Activated CD8-positive, alpha-beta memory T cell treated with anti-CD3 and anti-CD28 coated beads, Interleukin-2, amount 50 U/mL, for 1 hour (primary cell): Measurements from ENCODE around the gene PRAF2.
A peak's percentile ranks its signal among the peaks of the same experiment; 100 is the strongest.

Source experiments
- DNase-seq: peaks from one replicate; pipeline ENCODE4 v3.0.0-alpha.2; 2020; ENCODE audit errors: extremely low read depth

PRAF2 gene

DNA sequence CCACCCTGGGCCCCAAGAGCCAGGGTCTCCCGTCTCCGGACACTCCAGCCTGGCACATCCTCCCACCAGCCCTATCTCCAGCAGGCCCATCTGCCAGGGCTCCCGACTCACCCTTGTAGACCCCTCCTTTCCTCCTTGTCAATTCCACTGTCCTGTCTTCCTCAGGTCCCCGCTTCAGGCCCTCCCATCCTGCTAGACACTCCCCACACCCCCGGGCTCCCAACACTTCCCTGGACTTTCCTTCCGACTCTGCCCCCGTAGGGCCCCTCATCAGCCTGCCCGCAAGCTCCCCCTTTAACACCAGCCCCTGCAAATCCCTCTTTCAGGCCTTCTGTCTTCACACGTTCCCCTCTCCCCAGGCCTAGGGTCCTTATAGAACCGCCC lies 1.1 kb downstream of the PRAF2 start:
- no peak for DNase-seq

DNA sequence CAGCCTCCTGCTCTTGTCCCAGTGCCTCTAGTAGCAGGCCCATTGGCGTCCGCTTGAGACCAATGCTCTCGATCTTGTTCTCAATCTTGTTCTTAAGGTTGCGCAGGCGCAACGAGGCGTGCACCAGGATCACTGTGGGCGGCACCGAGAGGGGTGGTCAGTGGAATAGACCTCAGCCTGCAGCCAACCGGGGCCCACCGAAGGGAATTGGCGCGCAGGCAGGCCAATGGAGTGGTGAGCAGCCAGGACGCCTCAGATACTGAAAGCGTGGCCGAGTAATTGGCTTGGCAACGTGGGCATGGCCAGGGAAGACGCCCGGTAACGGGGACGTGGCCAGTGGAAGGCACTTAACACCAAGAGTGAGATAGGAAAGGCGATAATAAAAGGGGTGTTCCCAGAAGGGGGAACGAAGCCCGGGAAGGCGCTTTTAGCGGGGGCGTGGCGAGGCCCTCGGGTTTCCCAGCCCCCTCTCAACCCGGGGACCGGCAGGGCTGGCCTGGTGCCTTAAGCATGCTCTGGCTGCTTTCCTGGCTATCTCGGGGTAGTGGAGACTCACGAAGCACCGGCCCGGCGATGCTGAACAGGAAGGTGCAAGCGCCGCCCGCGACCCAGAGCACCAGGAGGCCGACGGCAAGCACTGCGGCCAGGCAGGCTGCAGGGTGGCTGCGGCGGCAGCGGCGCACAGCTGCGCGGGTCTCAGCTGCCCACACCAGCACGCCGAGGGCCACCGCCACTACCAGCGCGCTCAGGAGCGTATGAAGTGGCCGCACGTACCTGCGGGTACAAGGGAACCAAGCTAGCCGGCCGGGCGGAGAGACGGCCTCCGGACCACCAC lies 1.7 kb downstream of the PRAF2 start:
- DNase-seq: no peak

DNA sequence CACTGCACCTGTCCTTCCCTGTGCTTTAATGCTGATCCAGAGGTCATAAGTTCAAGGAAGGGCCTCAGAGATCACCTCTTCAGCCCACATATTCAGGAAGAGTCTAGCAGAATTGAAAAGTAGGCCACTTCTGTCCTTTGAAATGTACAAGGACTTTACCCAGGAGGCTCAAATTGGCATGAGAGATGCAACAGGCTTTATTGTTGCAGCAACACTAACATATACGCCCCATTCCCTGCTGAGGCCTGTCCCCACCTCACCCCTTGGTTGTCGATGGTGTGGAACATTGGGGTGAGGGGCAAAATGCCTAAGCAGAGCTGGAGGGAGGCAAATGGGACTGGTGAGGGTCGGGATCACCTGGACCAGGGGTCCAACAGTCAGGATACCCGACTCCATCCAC lies 2.8 kb downstream of the PRAF2 start:
- DNase-seq: no peak

DNA sequence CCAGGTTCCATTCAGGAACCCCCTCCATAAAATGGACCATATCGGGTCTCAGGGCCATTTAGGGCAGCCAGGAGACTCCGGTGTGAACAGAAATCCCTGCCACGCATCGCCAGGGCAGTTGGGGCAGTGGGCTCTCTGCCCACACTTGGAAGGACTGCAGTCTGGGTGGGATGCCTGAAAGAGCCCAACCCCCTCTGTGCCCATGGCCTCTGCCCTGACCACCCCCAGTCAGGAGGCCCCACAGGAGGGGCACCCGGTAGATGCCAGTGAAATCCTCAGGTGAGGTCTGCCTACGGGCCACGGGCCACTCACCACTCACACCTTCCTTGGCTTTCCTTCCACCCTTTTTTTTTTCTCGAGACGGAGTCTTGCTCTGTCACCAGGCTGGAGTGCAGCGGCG lies 4.8 kb downstream of the PRAF2 start:
- no peak for DNase-seq

DNA sequence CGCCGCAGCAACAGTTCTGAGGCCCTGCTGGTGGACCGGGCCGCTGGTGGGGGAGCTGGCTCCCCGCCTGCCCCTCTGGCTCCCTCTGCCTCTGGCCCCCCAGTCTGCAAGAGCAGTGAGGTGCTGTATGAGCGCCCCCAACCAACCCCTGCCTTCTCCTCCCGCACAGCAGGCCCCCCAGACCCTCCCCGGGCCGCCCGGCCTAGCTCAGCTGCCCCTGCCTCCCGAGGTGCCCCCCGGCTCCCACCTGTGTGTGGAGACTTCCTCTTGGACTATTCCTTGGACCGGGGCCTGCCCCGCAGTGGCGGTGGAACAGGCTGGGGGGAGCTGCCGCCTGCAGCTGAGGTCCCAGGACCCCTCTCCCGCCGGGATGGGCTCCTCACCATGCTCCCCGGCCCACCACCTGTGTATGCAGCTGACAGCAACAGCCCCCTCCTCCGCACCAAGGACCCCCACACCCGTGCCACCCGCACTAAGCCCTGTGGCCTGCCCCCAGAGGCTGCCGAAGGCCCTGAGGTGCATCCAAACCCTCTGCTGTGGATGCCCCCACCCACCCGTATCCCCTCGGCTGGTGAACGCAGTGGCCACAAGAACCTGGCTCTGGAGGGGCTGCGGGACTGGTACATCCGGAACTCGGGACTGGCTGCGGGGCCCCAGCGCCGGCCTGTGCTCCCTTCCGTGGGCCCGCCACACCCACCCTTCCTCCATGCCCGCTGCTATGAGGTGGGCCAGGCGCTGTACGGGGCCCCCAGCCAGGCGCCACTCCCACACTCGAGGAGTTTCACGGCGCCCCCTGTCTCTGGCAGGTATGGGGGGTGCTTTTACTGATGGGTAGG lies 6.3 kb downstream of the PRAF2 start:
- no peak for DNase-seq

DNA sequence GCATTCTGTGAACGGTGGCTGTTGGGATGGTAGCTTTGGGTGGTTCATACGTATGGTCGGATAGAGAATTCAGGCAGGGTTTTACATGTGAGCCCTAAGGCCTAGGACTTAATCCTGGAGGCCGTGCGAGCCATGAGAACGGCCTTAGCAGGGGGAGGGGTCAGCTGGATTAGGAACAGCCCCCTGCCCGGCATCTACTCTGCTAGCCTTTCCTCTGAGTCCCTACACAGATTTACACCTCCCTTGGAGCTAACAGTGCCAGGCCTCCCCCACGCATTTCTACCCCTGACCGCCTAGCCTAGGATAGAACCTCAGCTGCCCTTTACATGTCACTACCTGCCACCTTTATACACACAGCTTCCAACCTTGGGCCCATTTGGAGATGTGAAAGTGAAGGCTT lies 7.1 kb downstream of the PRAF2 start:
- DNase-seq: no peak

DNA sequence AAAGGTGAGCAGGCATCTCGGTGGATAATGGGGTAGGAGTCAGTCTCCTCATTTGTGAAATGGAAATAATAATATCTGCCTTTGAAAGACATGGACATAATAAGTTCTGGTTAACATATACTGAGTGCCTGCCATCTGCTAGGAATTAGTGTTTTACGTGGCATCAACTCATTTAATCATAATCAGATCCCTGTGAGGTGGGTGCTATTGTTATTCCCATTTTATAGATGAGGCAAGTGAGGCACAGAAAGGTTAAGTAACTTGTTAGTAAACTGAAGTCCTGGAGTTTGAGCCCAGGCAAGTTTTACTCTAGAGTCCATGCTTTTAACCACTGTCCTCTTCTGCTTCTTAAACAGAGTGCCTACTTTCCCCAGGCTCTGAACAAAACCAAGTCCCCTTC lies 7.5 kb downstream of the PRAF2 start:
- DNase-seq: no peak

DNA sequence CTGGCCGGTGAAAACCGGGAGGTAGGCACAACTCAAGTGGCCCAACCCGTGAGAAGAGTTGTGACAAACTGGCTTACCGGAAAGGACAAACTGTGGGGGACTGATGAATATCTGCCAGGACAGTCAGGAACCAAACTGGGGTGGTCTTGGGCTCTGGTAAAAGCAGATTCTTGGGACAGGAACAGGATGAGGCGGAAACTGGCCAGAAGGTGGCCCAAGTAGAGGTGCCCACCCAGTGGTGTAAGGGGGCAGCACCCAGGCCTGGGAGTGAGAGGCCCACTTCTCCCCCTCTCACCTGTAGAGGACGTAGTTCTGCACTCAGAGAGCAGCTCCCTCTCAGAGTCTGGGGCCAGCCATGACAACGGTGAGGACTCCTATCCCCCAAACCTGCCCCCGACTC lies 9.1 kb downstream of the PRAF2 start:
- no peak for DNase-seq

DNA sequence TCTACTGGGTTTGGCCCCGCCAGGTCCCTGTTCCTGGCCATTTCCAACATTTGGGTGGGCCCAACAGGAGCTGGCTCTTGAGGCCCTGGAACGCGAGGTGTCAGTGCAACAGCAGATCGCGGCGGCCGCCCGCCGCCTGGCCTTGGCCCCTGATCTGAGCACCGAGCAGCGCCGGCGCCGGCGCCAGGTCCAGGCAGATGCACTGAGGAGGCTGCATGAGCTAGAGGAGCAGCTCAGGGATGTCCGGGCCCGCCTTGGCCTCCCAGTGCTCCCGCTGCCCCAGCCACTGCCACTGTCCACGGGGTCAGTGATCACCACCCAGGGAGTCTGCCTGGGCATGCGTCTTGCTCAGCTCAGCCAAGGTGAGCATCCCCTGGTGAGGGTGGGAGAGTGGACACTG lies 9.5 kb downstream of the PRAF2 start:
- no peak for DNase-seq

DNA sequence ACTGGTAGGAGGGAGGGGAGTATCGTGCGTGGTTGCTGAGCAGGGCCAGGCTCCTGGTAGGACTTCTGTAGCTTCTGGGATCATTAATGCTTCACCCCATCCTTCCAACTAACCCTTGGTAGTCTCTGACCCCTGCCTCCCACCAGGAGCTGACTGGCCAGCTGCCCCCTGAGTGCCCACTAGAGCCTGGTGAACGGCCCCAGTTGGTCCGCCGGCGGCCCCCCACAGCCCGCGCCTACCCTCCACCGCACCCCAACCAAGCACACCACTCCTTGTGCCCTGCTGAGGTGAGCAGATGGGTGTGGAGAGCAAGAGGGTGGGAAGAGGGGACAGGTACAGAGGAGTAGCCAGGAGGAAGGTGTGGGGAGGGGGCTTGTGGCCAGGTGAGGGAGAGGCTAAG lies 10.1 kb downstream of the PRAF2 start:
- DNase-seq: no peak

DNA sequence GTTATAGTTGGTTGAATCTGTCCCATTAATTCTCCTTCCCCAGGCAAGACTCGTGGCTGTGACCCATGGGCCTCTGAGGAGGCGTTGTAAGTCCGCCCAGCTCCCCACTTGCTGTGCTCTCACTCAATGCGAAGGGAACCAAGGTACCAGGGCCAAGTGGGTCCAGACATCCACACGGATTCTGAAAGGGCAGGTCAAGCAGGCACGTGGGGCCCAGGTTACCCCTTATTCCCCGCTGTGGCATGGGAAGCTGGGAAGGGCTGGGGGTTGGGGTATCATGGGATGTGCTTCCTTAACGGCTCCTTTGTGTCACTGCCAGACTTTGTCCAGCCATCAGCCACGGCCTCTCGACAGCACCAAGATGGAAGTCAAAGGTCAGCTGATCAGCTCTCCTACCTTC lies 11.9 kb downstream of the PRAF2 start:
- DNase-seq: no peak

DNA sequence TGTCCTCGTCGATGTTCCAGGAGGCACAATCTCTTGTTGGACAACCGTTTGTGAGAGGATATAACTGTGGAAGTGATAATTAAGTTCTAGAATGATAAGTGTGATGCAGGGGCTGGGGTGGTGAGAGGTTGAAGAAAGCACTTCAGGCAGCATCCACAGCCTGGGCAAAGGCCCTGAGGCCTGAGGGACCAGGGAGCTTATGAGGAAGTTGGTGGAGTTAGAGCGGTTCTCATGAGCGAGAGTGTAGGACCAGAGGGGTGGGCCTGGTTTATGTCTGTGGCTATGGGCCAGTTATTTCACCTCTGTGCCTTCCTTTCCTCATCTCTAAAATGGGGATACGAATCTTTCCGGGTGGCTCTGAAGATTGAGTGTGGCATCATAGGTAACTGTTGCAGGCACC lies 12.3 kb downstream of the PRAF2 start:
- DNase-seq: no peak

DNA sequence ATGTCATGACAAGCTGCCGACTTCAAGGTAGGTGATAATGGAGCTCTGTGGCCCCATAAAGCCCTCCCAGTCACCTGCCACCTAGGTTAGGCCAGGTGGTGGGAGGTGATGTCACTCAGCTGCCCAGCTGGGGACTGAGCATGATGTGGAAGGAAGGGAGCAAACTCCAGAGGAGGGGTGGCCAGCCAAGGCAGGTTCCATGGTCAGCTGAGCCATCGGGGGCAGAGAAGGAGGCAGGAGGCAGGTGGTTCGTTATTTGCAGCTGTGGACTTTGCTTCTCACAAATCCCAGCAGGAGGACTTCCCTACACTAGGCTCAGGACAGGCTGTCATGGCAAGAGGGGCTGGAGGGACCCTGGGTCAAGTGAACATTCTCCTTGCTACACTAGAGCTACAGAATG lies 12.9 kb downstream of the PRAF2 start:
- no peak for DNase-seq

DNA sequence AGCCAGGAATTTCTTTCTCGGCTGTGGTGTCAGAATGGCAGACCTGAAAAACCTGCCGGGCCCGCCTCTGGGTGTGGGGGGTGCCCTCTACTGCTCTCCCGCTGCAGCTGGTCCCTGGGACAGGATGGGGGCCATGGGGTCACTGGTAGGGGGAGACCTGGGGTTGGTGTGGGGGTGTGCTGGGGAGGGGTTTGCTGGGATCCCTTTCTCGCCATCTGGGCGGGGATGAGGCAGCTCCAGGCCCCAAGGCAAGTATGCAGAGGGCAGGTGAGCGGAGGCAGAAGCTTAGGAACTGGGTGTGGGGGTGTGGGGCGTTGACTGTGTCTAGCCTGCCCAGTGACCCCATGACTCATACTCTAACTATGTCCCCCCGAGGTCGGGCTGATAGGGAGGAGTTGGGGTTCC lies 14.1 kb downstream of the PRAF2 start:
- no peak for DNase-seq

DNA sequence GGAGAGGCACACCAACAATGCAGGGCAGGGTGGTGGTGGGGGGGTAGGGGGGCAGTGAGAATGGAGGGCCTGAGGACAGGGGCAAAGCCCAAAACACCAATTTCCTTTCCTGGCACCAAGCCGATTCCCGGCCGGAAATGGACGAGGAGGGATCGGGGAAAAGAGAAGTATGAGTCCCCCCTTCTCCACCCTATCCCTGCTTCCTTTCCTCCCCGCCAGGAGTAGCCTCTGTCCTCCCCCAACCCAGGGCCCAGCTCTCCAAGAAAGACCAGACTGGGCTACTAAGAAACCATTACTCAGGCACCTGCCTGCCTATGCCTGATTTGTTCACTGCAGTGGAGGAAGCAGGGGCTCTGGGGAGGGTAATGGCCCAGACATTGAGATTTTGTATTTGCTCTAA lies 14.6 kb downstream of the PRAF2 start:
- DNase-seq: no peak

DNA sequence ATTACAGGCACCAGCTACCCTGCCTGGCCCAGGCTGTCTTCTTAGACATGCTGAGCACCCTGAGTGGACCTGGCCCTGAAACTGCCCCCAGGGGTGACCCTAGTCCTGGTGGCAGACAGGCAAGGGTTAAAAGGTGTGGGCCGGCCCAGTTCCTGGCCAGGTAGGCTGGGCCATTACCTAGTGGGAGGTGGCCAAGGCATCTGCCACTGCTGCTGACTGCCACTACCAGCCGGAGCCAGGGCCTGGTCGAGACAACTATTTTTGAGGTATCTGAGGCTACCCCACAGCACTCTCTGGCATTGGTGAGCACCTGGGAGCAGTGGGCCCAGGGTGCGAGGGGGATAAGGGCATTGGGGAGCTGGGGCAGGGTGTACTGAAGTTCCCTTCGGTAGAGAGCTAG lies 15.0 kb downstream of the PRAF2 start, which contains the start of gene CCDC120:
TSS of gene CCDC120 (plus strand) at position 206 of the 400 bp plus-strand sequence. CDS start 3,043 bp downstream, outside the sequence.
- DNase-seq: no peak

DNA sequence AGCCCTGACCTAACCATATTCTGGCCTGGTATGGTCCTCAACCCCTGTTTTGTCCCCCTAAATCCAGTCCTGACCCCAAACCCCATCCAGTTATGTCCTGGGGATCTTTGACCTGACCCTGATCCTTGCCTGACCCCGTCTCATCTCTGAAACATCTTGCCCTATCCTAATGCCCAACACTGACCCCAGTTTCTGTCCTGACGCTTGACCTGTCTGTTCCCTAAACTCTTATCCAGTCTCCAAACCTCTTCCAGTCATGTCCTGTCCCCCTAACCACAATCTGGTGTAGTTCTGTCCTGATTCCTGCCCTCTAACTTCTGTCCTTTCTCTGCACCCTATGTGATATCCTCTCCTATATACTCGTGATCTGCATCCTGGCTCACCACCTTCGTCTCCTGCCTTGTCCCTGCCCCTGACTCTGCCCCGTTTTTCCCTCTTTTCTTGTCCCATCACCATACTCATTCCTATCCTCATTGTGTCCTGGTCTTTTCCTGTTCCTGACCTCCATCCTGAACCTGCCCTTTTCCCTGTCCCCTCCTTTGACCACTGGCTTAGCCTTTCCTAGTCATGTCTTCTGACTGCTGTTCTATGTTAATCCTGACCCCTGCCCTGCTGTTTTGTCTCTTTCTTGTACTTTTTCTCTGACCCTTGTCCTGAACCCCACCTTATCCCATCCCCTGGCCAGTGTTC lies 19.6 kb downstream of the PRAF2 start:
- no peak for DNase-seq

DNA sequence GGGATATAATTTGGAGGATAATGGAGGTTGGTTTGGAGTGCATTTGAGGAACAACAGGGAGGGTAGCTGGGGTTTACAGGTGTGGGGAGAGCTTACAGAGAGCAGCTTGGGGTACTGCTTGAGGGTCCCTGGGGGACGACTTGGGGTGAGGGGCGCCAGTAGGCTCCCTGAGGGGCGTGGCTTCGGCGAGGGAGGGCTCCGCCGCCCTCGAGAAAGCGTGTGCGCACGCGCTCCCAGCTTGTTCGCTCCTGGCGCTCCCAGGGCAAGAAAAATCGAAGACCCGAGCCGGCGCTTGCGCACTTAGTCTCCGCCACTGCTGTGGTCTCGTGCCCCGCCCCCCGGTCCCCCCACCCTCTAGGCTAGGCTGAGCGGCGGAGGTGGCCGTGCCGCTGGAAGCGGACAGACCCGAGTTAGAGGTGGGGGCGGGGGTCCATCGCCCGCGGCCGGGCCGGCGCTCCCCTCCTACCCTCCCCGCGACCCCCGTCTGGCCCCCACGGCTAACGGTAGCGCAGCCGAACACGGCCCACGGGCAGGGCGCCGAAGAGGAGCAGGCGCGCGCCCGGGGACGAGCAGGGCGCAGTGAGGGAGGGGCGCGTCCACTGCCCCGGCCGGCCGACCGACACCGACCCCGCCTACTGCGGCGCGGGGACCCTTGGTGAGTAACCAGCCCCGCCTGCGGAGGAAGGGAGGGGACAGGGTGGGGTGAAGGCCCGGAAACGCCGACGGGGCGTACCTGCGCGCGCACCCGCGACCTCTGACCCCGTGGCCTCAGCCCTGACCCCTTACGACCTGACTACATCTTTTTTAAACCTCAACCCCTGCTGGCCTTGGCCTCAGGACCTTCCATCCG lies 20.4 kb downstream of the PRAF2 start:
- DNase-seq: no peak

DNA sequence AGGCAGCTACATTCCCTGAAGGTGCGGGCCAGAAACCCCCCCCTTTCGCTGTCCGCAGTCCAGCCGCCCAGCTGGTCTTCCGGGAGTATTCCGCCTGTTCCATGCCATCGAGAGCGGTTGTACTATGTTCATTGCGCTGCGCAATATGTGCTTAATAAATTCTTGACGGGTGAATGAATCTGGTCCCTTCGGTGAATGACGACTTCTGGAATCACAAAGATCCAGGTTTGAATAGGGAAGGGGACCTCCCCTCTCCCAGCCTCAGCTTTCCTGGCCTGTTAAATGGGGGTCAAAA lies 29.9 kb downstream of the PRAF2 start:
- DNase-seq: no peak

DNA sequence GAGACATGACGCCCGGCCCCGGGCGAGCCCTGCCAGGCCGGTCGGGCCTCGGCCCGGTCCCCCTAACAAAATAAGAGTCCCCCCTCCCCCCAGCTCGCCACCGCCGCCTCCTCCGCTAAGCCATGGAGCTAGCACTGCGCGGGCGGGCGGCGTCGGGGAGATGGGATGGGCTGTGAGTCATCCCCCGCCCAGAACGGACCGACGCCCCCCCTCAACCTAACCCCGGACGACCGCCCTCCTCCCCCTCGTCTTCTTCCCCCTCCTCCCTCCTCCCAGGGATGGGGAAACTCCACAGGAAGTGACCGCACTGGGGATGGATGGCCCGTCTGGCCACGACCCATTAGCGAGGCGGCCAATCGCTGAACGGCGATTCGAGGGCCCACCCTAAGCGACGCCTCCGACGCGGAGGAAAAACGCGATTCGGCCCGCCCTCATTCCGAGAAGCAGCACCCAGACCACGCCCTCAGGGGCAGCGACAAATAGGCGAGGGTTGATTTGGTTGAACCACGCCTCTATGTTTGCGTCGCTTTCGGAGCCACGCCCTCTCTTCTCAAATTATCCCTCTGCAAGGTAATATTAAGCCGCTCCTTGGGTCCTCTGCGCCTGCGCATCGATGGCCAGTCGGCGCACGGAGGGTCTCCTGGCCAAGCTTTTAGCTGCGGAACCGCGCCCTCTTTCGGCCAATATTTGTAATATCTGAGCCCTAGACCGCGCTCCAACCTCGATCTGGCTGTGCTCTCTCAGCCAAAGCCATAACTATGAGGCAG lies 30.4 kb downstream of the PRAF2 start, which contains the start of gene TFE3:
TSS of gene TFE3 (minus strand) at position 138 of the 767 bp plus-strand sequence. CDS start at position 7, 131 bp downstream.
- peak; percentile 93 for DNase-seq
